GM19023 (cell line): ENCODE data around the gene CROCC2.
"Not testable (repeated sequence)": the region's sequence is repeated elsewhere in the genome, so short reads cannot be mapped to it uniquely, and the experiment has no call there.

Source experiments
- ATAC-seq: cut with Tn5 transposase; IDR thresholded peaks from one replicate; pipeline ENCODE4 v1.9.1; 2021; ENCODE audit warnings: mild to moderate bottlenecking, moderate library complexity; ENCODE audit not compliant: unreplicated experiment

CROCC2 gene

GRCh38 chr2:240964704-240965295 is 58.7 kb downstream of the CROCC2 start:
- ATAC-seq, result no peak

- no peak for ATAC-seq
These were observed 59.3 kb downstream of the CROCC2 start for GRCh38 chr2:240965296-240965904.

GRCh38 chr2:240965905-240966456 is 59.8 kb downstream of the CROCC2 start:
- ATAC-seq, result no peak

GRCh38 chr2:240966457-240966905 is 60.3 kb downstream of the CROCC2 start:
- ATAC-seq, result no peak

GRCh38 chr2:240966906-240967680 is 61.0 kb downstream of the CROCC2 start:
- no peak for ATAC-seq

GRCh38 chr2:240967681-240968621 is 61.8 kb downstream of the CROCC2 start:
- no peak for ATAC-seq

DNA sequence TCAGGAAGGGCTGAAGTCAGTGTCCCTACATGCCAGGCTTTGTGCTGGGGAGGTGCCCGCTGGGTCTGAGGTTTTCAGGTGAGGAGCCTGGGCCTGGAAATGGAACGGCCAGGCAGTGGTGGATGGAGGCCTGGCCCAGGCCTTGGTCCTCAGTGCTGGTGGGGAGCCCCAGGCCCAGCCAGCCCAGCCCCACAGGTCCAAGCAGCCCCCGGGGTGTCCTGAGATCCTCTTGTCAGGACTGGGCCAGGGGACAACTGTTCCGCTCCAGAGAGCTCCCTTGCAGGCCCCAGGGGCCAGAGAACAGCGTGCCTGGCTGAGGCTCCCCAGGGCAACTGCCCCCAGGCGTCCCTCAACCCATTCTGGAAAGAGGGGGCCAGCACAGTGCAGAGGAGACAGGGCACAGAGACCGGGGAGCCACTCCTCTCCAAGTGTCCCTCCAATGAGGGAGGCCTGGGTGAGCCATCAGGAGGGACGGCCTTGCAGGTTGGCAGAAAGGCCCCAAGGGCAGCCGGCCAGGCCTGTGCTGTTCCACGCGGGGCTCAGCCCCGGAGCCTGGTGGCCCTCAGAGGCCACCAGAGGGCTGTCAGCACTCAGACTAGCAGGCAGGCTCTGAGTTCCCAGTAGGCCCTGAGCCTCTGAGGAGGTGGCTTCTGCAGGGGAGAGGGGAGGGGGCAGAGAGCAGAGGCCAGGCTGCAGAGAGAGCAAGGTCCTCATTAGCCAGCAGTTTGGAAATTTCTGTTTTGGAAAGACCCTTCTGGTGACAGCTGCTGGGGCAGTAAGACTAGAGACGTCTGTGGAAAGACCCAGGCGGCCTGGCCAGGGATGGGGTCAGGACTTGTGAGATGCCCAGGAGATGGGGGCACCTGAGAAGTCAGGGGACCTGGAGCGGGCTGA is 62.8 kb downstream of the CROCC2 start:
- no peak for ATAC-seq

DNA sequence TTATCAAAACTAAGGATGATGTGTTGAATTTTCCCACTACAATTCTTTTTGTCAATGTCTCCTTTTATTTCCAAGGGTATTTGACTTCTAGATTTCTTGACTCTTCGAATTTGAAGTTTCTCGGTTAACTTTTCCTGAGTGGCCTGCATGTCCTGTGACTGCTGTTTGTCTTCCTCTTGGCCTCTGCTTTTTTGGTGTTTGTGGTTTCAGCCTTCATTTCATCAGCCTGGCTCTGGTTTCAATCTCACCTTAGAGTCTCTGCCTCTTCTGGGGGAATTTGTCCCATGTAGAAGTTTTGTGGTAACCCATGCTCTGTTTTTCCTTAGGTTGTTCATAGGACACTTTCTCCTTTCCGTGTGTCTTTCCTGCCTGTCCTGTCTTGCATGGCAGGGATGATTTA is 64.0 kb downstream of the CROCC2 start:
- ATAC-seq, result no peak

DNA sequence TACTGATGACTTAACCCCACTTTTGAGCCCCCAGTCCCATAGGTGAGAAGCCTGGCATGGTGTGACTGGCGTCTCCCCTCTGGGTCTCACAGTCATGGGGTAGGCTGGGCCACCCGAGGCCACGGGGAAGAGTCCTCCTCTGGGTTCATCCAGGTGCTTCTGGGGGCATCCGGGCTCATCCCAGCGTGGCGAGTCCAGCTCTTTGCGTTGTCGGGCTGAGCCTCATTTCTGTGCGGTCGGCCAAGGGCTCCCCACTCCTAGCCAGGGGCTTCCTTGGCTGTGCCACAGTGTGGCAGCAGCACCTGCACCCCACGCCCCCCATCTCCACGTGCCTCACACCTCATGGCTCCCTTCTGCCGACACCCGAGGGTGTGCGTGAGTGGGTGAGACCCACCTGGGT is 64.7 kb downstream of the CROCC2 start:
- no peak for ATAC-seq

DNA sequence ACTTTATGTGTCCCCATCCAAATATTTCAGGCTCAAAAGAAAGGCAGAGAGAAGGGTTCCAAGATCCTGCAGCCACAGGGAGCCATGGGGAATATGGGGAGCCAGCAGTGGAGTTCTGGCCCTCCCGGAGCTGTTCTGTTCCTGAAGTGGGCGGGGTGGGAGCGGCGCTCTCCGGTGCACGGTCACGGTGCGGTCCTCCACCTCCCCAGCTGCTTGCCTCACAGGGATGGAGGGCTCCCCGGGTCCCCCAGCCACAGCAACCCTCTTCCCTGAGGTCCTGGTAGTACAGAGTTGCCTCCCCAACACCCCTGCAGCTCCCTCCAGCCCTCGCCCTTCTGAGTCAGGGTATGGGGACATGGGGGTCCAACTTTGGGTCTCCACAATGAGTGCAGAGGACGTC is 66.1 kb downstream of the CROCC2 start:
- no peak for ATAC-seq

- no peak for ATAC-seq
These were observed 66.7 kb downstream of the CROCC2 start for GRCh38 chr2:240972636-240973521.

DNA sequence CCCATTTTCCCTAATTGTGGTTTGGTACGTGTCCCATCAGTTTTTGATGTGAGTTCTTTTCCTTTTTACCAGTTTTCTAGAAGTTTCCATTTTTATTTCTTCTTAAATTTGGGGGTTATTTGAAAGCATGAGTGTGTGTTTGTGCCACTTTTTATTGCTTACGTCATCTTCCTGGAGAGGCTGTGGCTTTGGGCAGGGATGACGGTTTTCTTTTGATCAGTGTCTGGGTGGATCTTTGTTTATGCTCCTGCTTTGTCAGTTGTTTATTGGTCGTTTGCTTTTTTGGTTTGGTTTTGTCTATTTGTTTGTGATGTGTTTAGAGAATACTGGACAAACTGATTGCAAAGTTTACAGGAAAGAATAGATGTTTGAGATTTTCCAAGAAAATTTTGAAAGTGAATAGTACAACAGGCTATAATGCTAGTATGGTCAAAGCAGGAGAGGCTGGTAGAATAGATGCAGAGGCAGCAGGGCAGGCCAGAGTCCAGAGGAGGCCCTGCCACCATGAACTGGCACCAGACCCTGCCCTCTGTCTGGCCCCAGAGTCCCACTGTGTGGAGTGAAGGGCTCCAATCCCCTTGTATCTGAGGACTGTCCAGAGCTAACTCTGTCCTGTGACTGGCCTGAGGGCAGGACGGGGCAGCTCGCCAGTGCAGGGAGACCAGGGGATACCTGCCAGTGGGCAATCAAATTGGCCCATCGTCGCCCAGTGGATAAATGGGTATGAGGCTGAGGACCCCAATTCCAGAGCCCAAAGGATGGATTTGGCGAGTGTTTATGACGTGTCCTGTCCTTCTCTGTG is 68.8 kb downstream of the CROCC2 start:
- ATAC-seq, result no peak

GRCh38 chr2:240975903-240976302 is 69.8 kb downstream of the CROCC2 start:
- ATAC-seq, result not testable (repeated sequence)

DNA sequence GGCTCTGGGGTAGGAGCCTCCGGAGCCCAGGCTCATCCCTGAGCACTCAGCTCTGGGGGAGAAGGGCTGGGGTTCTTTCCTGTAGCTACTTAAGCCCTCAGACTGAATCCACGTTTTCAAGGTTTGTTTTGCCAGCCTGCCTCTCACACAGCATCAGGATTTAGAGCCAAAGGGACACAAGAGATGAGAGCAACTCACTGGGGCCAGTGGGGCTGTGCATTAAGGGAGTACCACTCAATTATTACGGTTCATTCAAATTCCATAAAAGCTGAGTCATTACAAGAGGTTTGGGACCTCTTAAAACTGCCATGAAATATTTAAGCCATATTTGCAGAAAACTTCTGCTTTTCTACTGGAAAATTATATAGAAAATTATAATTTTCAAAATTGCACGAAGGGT is 75.1 kb downstream of the CROCC2 start:
- ATAC-seq, result no peak

DNA sequence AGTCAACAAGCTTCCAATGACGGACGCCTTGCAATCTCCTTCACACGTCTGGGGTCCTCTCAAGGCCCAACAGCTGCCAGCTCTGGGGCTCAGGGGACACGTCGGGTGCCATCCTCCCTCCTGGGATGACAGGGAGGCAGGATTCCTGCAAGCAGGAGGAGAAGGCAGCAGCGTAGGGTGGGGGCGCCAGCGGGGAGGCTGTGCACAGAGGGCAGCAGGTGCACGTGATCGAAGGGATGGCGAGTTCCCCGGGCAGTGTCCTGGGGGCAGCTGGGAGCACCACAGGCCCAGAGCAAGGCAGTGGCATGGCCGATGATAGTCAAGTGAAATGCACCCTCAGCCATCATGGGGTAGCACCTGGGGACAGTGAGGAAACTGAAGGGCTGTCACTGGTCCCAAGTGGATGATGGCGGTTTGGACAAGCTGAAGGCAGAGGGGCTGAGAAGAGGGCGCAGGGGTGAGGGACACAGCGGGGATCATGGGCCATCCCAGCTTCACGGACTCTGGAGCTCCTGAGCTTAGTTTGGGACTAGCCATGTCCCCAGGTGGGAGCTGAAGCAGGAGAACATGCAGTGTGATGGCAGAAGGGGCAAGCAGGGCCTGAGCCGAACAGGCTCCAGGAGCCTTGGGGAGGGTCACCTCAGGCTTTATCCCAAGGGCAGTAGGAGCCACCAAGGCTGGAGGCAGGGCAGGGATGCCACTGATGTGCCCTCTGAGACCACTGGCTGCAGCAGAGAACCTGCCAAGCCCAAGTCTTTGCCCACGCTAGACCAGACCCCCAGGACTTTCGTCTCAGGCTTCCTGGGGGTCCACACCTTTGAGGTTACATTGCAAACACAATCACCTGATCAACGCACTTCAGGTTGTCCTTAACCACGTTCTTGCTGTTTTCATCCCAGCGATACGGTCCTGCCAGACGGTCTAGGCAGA is 76.0 kb downstream of the CROCC2 start:
- ATAC-seq, result no peak

DNA sequence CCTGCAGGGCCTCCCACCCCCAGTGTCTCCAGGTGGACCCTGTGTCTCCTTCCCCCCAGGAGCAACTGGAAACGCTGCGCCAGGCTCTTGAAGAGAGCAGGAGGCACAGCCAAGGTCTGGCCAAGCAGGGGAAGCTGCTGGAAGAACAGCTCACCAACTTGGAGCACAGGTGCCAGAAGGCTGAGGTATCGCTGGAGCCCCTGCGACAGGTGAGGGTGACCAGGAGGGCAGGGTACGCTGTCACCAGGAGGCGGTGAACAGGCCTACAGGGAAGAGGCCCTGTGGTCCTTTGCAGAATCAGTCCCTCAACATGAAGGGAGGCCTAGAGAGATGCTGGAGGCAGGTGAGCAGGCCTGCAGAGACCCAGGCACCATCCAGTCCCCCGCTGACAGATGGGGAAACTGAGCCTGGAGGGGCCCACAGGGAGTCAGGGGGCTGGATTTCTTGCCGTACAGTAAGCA is 76.7 kb downstream of the CROCC2 start:
- ATAC-seq, result no peak
